Thoracic aorta (tissue), 2 donors: Measurements from ENCODE around the gene TPM2. TPM values are rescaled to one million over a fixed set of nuclear protein-coding genes. Genes with fewer than 3 reads are reported as not detected.

Source experiments
- ATAC-seq: fragments of 150-250 bp; one replicate; pipeline ENCODE4 v1.8.0; 2017; ENCODE audit warnings: low read depth; ENCODE audit not compliant: insufficient number of reproducible peaks, low FRiP score
- DNase-seq: peaks from one replicate; pipeline ENCODE4 v3.0.0-alpha.2; 2020; ENCODE audit warnings: low spot score
- H3K27ac ChIP-seq, 2 donors: fragments of 200-600 bp; sonication (generic); 1 replicate in 1 of 2; 2 replicates in 1 of 2; pipeline ENCODE4 v1.5.1; 2016; ENCODE audit warnings: mild to moderate bottlenecking in 2 of 2, moderate library complexity in 2 of 2
- H3K27me3 ChIP-seq: fragments of 200-600 bp; sonication (generic); replicated peaks from 2 replicates; pipeline ENCODE4 v1.6.0; 2016; ENCODE audit warnings: mild to moderate bottlenecking; ENCODE audit not compliant: insufficient read depth
- H3K36me3 ChIP-seq: fragments of 200-600 bp; sonication (generic); one replicate; pipeline ENCODE4 v1.5.1; 2016
- H3K4me1 ChIP-seq, 2 donors: fragments of 200-600 bp; sonication (generic); 1 replicate in 1 of 2; 2 replicates in 1 of 2; pipeline versions ENCODE4 v1.5.1 to v1.6.0; 2016; ENCODE audit warnings: low read depth in 2 of 2, mild to moderate bottlenecking in 1 of 2; ENCODE audit not compliant: control insufficient read depth in 1 of 2
- H3K4me3 ChIP-seq: fragments of 200-600 bp; sonication (generic); 2 replicates; pipeline ENCODE4 v1.5.1; 2016; ENCODE audit warnings: mild to moderate bottlenecking
- H3K9me3 ChIP-seq: fragments of 200-600 bp; sonication (generic); 2 replicates; pipeline ENCODE4 v1.5.1; 2016
- total RNA-seq, 2 donors: library from RNA; depleted of rRNA; stranded (reverse); fragments of >200 nt; gene quantifications; one replicate each; pipeline versions ENCODE4 v1.1.0 to v1.2.3, GENCODE V29; 2016
- TF ChIP-seq, protein P1 (sequence below): fragments of 200-600 bp; sonication (generic); IDR thresholded peaks from one replicate; pipeline ENCODE4 v1.5.1; 2019; ENCODE audit warnings: antibody characterized with exemption

The TPM2 gene
- total RNA-seq, 2 donors from 2014 or later: 4,158 to 5,700 TPM

DNA sequence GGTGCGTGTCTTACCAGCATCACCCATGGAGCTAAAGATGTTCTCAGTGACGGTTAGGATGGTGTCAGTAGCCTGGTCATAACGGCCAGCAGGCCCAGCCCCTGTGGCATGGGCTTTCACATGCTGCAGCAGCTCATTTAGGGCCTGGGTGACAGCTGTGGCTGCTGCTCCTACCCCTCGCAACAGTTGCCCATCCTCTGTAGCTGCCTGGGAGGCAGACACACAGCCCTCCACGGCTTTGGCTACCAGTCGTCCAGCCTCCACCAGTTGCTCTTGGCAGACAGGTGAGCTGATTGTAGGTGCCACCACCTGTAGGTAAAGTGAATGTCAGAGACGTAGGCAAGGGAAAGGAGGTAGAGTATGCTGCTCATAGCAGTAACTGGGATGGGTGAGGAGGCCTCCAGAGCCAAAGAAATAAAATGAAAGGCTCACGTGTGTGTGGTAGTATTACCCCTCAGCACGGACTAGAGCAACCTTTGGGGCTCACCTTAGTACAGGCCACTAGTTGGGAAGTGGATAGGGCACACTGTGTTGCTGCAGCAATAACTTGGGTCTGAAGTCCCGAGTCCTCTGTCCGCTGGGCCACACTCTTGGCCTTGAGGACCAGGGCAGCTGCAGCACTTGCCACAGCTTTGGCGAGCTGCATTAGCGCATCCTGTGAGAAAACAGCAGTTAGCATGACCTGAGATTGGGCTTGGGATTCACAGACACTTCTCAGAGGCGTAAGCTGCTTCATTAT lies 27.6 kb upstream of the TPM2 start:
- H3K36me3 ChIP-seq: peaks cover 96% of the 10 kb centered on the region
- H3K9me3 ChIP-seq: no peaks in the 10 kb centered on the region
- H3K27ac ChIP-seq: peak overlapping the region in 1 of 2 donors; percentile 61
- H3K4me1 ChIP-seq: peaks cover 0 to 13% of the 10 kb centered on the region in 2 donors
- H3K27me3 ChIP-seq: no peaks in the 10 kb centered on the region
- ATAC-seq: no peak
- DNase-seq: no peak
- H3K4me3 ChIP-seq: no peak overlapping the region
- TF ChIP-seq, protein P1, sequence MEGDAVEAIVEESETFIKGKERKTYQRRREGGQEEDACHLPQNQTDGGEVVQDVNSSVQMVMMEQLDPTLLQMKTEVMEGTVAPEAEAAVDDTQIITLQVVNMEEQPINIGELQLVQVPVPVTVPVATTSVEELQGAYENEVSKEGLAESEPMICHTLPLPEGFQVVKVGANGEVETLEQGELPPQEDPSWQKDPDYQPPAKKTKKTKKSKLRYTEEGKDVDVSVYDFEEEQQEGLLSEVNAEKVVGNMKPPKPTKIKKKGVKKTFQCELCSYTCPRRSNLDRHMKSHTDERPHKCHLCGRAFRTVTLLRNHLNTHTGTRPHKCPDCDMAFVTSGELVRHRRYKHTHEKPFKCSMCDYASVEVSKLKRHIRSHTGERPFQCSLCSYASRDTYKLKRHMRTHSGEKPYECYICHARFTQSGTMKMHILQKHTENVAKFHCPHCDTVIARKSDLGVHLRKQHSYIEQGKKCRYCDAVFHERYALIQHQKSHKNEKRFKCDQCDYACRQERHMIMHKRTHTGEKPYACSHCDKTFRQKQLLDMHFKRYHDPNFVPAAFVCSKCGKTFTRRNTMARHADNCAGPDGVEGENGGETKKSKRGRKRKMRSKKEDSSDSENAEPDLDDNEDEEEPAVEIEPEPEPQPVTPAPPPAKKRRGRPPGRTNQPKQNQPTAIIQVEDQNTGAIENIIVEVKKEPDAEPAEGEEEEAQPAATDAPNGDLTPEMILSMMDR: no peak

DNA sequence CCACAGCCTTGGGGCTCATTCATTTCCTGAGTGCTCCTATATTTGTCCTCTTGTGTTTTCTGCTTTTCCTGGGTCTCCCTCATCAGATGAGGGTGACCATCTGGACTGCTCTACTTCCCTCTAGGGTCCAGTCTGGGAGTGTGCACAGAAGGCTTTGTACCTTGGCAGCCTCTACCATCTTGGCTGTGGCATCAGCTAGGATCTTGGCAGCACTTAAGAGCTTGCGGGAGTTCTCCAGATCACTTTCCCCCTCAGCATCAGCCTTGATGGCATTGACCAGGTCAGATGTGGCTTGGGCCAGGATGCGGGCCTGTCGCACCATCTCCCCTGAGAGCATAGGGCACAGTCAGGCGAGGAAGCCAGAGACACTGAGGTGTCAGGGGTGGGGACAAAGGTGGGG lies 26.5 kb upstream of the TPM2 start:
- TF ChIP-seq, protein P1: peak; percentile 33
- H3K9me3 ChIP-seq: no peaks in the 10 kb centered on the region
- H3K27me3 ChIP-seq: no peaks in the 10 kb centered on the region
- peaks cover 96% of the 10 kb centered on the region for H3K36me3 ChIP-seq
- peaks cover 0 to 13% of the 10 kb centered on the region in 2 donors for H3K4me1 ChIP-seq
- no peak for DNase-seq
- ATAC-seq: peak; percentile 49
- no peak overlapping the region for H3K4me3 ChIP-seq
- H3K27ac ChIP-seq: peak overlapping the region; percentile 69 to 72

DNA sequence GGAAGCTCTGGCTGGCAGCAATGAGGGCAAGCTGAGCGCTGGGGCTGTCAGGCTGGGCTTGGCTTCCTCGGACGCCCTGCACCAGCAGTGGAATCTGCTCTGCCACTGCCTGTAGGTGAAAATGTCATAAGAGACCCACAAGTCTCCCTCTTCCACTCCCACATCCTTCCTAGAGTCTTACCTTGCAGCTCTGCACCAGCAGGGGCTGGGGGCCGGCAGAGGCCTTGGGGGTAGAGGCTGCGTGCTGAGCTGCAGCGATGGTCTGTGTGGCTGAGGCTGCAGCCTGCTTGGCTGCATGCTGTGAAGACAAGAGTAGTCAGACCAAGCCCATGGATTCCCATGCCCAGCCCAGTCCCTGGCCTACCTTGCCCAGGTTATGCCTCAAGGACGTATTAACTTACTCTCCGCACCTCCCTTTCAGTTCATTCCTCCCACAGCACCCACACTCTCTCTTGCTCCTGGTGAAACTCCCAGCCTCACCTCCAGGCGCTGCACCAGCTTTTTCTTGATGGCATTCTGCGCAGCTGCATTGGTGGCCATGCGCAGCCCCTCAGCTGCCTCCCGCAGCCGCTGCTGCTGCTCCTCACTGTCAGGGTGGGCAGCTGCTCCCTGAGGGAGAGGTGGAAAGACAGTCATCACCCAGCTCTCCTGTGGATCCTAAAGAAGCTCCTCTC lies 25.0 kb upstream of the TPM2 start:
- TF ChIP-seq, protein P1: no peak
- H3K36me3 ChIP-seq: peaks cover 93% of the 10 kb centered on the region
- no peak overlapping the region for H3K4me3 ChIP-seq
- ATAC-seq: no peak
- H3K27ac ChIP-seq: peak overlapping the region in 1 of 2 donors; percentile 72
- H3K4me1 ChIP-seq: peaks cover 0 to 13% of the 10 kb centered on the region in 2 donors
- H3K9me3 ChIP-seq: no peaks in the 10 kb centered on the region
- DNase-seq: no peak
- H3K27me3 ChIP-seq: no peaks in the 10 kb centered on the region

DNA sequence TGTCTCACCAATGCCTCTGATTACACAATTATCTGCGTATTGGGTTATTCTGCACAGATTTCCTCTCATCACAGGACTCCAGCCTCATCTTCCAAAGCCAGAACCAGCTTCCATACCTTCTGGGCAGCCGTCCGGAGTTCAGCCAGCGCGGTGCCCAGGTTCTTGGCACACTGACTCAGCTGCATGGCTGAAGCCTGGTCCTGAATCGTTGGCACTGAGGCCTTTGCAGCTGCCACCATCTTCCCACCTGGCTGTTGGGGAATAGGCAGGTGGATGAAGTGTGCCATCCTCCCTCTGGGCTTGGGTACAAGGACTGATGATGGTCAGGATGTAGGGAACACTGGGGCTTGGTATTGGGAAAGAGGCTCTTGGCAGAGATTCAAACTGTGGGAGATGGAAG lies 24.4 kb upstream of the TPM2 start:
- no peak for ATAC-seq
- Histone ChIP-seq H3K4me3 (no peak overlapping the region), H3K27ac (peak overlapping the region; percentile 8 to 72), H3K4me1 (peaks cover 0 to 13% of the 10 kb centered on the region in 2 donors), H3K27me3 (no peaks in the 10 kb centered on the region), H3K9me3 (no peaks in the 10 kb centered on the region), H3K36me3 (peaks cover 90% of the 10 kb centered on the region)
- TF ChIP-seq, protein P1: no peak
- DNase-seq: no peak

DNA sequence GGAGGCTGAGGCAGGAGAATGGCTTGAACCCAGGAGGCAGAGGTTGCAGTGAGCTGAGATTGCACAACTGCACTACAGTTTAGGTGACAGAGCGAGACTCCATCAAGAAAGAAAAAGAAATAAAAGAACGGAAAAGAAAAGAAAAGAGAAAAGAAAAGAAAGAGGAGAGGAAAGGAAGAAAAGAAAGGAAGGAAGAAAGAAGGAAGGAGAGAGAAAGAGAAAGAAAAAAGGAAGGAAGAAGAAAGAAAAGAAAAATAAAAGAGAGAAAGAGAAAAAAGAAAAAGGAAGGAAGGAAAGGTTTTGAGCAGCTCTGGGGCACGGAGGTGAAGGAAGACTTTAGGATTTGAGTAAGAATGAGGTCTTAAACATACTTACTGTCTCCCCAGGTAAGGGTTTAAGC lies 23.9 kb upstream of the TPM2 start:
- Histone ChIP-seq H3K27ac (peak overlapping the region; percentile 8 to 72), H3K9me3 (no peaks in the 10 kb centered on the region), H3K4me1 (peaks cover 0 to 13% of the 10 kb centered on the region in 2 donors), H3K4me3 (no peak overlapping the region), H3K36me3 (peaks cover 90% of the 10 kb centered on the region), H3K27me3 (no peaks in the 10 kb centered on the region)
- TF ChIP-seq, protein P1: no peak
- DNase-seq: no peak
- ATAC-seq: no peak
